Lung (tissue), 12 donors: ENCODE data around the gene DUS2. TPM values are rescaled to one million over a fixed set of nuclear protein-coding genes. Genes with fewer than 3 reads are reported as not detected.
"Not testable (repeated sequence)": the region's sequence is repeated elsewhere in the genome, so short reads cannot be mapped to it uniquely, and the experiment has no call there.

Experiments used
- ATAC-seq: fragments of 200-7000 bp; cut with Tn5 transposase; one replicate; pipeline ENCODE4 v1.9.1; 2020; ENCODE audit warnings: moderate number of reproducible peaks; ENCODE audit not compliant: insufficient read depth, low FRiP score
- DNase-seq, 3 donors: peaks; one replicate each; pipeline ENCODE4 v3.0.0-alpha.2; 2013 to 2017
- H3K27ac ChIP-seq, 2 donors: one replicate each; pipeline ENCODE4 v1.5.1; 2013; ENCODE audit warnings: mild to moderate bottlenecking in 2 of 2, moderate library complexity in 2 of 2, control low read depth in 1 of 2, inconsistent platforms in 1 of 2, low read depth in 1 of 2, low read length in 1 of 2
- H3K27me3 ChIP-seq, 3 donors: one replicate each; pipeline ENCODE4 v1.5.1; 2013; ENCODE audit warnings: low read length in 2 of 3; ENCODE audit not compliant: control insufficient read depth in 3 of 3, insufficient read depth in 3 of 3
- H3K36me3 ChIP-seq, 4 donors: one replicate each; pipeline ENCODE4 v1.5.1; 2013; ENCODE audit warnings: low read length in 4 of 4, mild to moderate bottlenecking in 1 of 4, moderate library complexity in 1 of 4; ENCODE audit not compliant: control insufficient read depth in 4 of 4, insufficient read depth in 4 of 4
- H3K4me1 ChIP-seq, 5 donors: one replicate each; pipeline ENCODE4 v1.5.1; 2013; ENCODE audit warnings: low read length in 5 of 5, mild to moderate bottlenecking in 2 of 5, moderate library complexity in 1 of 5; ENCODE audit not compliant: control insufficient read depth in 5 of 5, insufficient read depth in 5 of 5
- H3K4me3 ChIP-seq: one replicate; pipeline ENCODE4 v1.5.1; 2013; ENCODE audit warnings: mild to moderate bottlenecking, control low read depth, moderate library complexity
- H3K9ac ChIP-seq, 2 donors: one replicate each; pipeline ENCODE4 v1.5.1; 2013; ENCODE audit warnings: low read length in 2 of 2, control low read depth in 1 of 2; ENCODE audit not compliant: insufficient read depth in 1 of 2
- H3K9me3 ChIP-seq, 4 donors: one replicate each; pipeline ENCODE4 v1.5.1; 2013; ENCODE audit warnings: low read length in 3 of 4, mild to moderate bottlenecking in 1 of 4, moderate library complexity in 1 of 4; ENCODE audit not compliant: control insufficient read depth in 4 of 4, insufficient read depth in 3 of 4
- WGBS, 2 donors: extraction: QIAGEN DNeasy Blood & Tissue Kit; methylation state at CpG; one replicate each; pipeline ENCODE4 v1.1.7; 2013; 5-methylcytosine and 5-hydroxymethylcytosine counted together
- polyA plus RNA-seq, 2 donors: library from polyadenylated mRNA; stranded (reverse); fragments of 200-250 nt; gene quantifications; one replicate each; pipeline ENCODE4 v1.2.1, GENCODE V29; 2013
- total RNA-seq, 2 donors: library from RNA; depleted of rRNA in 1 of 2; stranded (reverse); fragments of >200 nt in 1 of 2; gene quantifications; one replicate each; pipeline ENCODE4 v1.2.1, GENCODE V29; 2014 to 2021
- TF ChIP-seq, protein P1 (sequence below): IDR thresholded peaks from 2 replicates; pipeline ENCODE4 v1.5.1; 2012; ENCODE audit warnings: mild to moderate bottlenecking; ENCODE audit errors: control extremely low read depth, extremely low read depth
- donor health status: control.
- donor health status: control.
- donor health status: Bipolar disorder and iron deficiency.
- donor health status: healthy.
- donor health status: DM: yes; HTN: yes; CAD: no.

Gene DUS2
- total and polyA plus RNA-seq, 4 donors: 8.1 to 17.1 (median 13.7) TPM

DNA sequence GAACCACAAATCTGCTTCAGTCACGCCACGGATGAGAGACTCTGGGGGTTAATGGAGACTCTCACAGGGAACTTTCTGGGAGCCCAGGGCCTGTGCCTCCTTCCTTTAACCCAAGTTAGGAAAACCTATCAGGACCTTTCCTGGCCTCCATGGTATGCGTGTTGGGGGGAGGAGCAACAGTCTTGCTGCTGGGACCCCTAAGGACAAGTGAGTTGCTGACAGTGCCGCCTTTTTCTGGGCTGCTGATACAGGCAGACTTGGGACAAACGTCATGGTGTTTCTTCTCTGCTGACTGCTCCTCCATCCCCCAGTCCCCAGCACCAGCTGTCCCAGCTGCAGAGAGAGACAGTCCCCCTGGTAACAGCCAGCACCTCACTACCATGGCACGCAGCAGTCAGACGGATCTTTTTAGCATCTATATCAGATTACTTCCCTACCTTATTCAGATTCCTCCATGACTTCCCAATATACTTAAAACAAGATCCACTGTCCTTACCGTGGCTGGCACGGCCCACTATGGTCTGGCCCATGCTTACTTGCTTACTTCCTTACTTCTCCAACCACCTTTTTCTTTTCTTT, 13.8 kb upstream of the DUS2 start:
- TF ChIP-seq, protein P1, sequence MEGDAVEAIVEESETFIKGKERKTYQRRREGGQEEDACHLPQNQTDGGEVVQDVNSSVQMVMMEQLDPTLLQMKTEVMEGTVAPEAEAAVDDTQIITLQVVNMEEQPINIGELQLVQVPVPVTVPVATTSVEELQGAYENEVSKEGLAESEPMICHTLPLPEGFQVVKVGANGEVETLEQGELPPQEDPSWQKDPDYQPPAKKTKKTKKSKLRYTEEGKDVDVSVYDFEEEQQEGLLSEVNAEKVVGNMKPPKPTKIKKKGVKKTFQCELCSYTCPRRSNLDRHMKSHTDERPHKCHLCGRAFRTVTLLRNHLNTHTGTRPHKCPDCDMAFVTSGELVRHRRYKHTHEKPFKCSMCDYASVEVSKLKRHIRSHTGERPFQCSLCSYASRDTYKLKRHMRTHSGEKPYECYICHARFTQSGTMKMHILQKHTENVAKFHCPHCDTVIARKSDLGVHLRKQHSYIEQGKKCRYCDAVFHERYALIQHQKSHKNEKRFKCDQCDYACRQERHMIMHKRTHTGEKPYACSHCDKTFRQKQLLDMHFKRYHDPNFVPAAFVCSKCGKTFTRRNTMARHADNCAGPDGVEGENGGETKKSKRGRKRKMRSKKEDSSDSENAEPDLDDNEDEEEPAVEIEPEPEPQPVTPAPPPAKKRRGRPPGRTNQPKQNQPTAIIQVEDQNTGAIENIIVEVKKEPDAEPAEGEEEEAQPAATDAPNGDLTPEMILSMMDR: no peak
- H3K9ac ChIP-seq: no peak overlapping the region
- DNase-seq: no peak
- no peaks in the 10 kb centered on the region for H3K9me3 ChIP-seq
- no peak overlapping the region for H3K27ac ChIP-seq
- H3K36me3 ChIP-seq: no peaks in the 10 kb centered on the region
- peaks cover 0 to 3% (median 0%) of the 10 kb centered on the region in 3 donors for H3K27me3 ChIP-seq
- WGBS, 2 donors: 76 to 85% methylated on average over 9 of the region's 9 CpGs
- H3K4me1 ChIP-seq: peaks cover 0 to 8% (median 0%) of the 10 kb centered on the region in 5 donors
- no peak overlapping the region for H3K4me3 ChIP-seq
- ATAC-seq: no peak

DNA sequence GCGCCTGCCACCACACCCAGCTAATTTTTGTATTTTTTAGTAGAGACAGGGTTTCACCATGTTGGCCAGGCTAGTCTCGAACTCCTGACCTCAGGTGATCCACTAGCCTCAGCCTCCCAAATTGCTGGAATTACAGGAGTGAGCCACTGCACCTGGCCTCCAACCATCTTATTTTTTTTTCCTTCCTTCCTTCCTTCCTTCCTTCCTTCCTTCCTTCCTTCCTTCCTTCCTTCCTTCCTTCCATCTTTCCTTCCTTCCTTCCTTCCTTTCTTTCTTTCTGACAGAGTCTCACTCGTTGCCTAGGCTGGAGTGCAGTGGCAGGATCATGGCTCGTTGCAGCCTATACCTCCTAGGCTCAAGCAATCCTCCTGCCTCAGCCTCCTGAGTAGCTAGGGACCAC, 13.2 kb upstream of the DUS2 start:
- not testable (repeated sequence) for ATAC-seq, H3K4me1 ChIP-seq, H3K27ac ChIP-seq, H3K27me3 ChIP-seq, H3K4me3 ChIP-seq, H3K9me3 ChIP-seq, H3K9ac ChIP-seq, H3K36me3 ChIP-seq, DNase-seq
- WGBS, 2 donors: 76 to 84% methylated on average over 4 of the region's 4 CpGs

DNA sequence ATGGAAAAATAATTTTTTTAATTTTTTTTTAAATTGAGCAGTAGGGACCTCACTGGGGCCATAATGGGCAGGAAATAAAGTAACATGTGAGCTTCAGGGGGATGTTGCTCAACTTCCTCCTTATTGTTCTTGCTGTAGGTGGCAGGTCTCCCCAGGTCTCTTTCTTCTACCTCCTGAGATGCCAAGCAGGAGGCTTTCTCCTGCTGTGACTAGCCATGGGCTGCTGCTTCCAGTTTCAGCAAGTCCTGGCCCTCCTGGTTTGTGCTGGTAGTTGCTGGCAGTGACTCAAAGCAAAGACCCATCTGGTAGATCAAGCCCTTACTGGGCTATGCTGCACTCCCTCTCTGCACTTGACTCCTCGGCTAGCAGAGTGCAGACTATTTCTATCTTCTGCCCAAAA, 9.6 kb upstream of the DUS2 start:
- no peak for ATAC-seq
- H3K27ac ChIP-seq: no peak overlapping the region

DNA sequence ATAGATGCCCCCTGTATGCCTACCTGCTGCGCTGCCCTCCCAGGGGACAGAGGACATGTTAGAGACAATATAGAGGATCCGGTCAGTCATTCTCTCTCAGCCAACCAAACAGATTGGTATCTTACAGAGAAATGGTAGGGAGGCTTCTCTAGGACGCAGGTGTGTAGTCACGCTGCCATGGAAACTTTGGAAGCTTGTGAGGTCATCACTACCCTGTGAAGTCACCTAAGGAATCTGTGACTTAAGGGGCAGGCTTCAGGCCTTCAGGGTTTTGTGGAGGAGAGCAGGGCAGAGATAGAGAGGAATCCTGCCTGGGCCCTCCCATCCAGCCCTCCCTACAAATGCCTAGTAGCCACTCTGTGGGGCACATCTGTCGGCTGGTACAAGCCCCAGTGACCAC, 7.4 kb upstream of the DUS2 start, which contains the start of gene DPEP2NB:
DPEP2NB (minus strand) TSS at position 231 of the 400 bp plus-strand sequence; CDS start at position 90, 141 bp downstream.
- no peaks in the 10 kb centered on the region for H3K4me1 ChIP-seq
- ATAC-seq (no peak), DNase-seq (no peak)
- no peaks in the 10 kb centered on the region for H3K36me3 ChIP-seq
- no peak within 1 kb of the TSS for H3K27ac ChIP-seq
- H3K9me3 ChIP-seq: no peaks in the 10 kb centered on the region
- WGBS, 2 donors: 85 to 94% methylated on average over 5 of the region's 5 CpGs
- H3K9ac ChIP-seq: no peak within 1 kb of the TSS
- TF ChIP-seq, protein P1: no peak
- no peak within 1 kb of the TSS for H3K4me3 ChIP-seq
- H3K27me3 ChIP-seq: peaks cover 0 to 3% (median 0%) of the 10 kb centered on the region in 3 donors

More for the DNA sequence above, 9.6 kb upstream of the DUS2 start:
- H3K4me3 ChIP-seq: no peak overlapping the region
- WGBS, 2 donors: 23 to 52% methylated on average over 1 of the region's 1 CpG
- TF ChIP-seq, protein P1: no peak
- DNase-seq: peak in 1 of 3 donors; percentile 7
- H3K4me1 ChIP-seq: peaks cover 0 to 2% (median 0%) of the 10 kb centered on the region in 5 donors
- H3K27me3 ChIP-seq: peaks cover 0 to 3% (median 0%) of the 10 kb centered on the region in 3 donors
- no peaks in the 10 kb centered on the region for H3K9me3 ChIP-seq
- no peak overlapping the region for H3K9ac ChIP-seq
- no peaks in the 10 kb centered on the region for H3K36me3 ChIP-seq
